Left ventricle myocardium superior (tissue), 1 donor: ENCODE data around the gene NXN. TPM values are rescaled to one million over a fixed set of nuclear protein-coding genes. Genes with fewer than 3 reads are reported as not detected.
"Not testable (repeated sequence)": the region's sequence is repeated elsewhere in the genome, so short reads cannot be mapped to it uniquely, and the experiment has no call there.

ENCODE experiments used
- ATAC-seq: fragments of 200-7000 bp; cut with Tn5 transposase; one replicate; pipeline ENCODE4 v1.9.1; 2020; ENCODE audit warnings: mild to moderate bottlenecking, moderate library complexity
- DNase-seq: peaks from one replicate; pipeline ENCODE4 v3.0.0-alpha.2; 2020
- intact Hi-C: fragments of 100-400 bp; cut with micrococcal nuclease; formaldehyde crosslinking; loops from one replicate; pipeline ENCODE4 v1.11.0; 2022
- total RNA-seq: library from RNA; stranded (reverse); fragmentation: NEBNext Ultra II Directional; extraction: Animal tissue kit (Norgen Biotek cat#: 25700); gene quantifications from one replicate; pipeline ENCODE4 v1.2.1, GENCODE V29; 2021
- donor health status: DM: no; HTN: yes; CAD: no; lungs with severe emphysema.

NXN gene
- total RNA-seq, 1 donor from 2014 or later: 18.9 TPM

DNA sequence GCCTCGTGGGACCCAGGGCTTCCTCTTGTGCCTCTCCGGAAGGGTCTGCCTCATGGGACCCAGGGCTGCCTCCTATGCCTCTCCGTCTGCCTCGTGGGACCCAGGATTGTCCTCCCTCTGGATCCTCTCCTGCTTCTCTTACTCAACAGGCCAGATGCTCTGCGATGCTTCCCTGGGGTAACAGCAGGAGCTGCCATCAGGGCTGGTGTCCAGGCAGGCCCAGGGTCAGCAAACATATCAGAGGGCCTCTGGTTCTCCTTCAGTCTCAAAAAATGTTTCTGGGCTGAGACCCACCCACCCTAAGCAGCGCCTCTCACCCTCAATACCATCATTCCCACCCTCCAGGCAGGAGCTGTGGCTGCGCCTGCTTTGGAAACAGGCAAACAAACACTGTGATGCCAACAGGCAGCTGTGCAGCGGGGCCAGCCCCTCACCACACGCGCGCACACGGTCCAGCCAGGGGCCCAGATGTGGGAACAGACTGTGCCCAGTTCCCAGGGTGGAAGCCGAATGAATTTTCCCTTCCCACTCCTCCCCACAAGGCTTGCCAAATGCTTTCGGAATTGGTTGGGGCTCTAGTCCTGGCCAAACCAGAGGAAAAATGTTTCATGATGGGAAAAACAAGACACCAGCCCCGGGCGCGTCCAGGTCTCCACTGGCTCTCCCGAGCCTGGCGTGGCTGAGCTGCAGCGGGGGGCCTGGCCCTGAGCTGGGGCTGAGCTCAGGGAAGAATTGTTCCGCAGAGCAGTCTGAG, 28.6 kb upstream of the NXN start:
- intact Hi-C loops: no loop called here
- DNase-seq: peak; percentile 74
- ATAC-seq: peak; percentile 64

DNA sequence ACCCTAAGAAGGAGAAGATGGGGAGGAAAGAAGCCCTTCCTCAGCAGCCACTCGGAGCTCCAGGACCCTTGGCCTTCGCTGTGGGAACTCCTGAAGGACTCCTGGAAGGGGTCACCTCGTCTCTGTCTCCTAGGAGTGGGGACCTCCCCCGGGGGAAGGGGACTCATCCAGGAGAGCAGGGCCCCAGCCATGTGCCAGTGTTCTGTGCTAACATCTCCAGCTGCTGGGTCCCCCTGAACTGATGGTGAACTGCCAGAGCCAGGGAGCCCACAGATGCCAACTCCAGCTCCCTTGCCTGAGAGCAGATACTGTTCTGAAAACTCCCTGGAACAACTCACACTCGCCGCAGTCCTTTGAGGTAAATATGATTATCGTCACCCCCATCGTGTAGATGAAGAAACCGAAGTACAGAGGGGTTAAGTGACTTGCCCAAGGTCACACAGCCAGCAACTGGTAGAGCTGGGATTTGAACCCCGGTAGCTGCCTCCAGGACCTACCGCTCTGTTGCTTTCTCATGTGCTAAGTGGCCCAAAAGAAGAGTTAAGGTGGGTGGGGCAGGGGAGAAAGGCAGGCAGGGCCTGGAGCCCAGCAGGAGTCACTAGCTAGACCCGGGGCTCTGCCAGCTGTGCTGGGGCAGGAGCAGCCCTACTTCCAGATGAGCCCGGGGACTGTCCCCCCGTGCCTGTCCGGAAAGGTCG, 27.9 kb upstream of the NXN start:
- peak; percentile 11 for ATAC-seq
- intact Hi-C loops: no loop called here
- DNase-seq: peak; percentile 33

DNA sequence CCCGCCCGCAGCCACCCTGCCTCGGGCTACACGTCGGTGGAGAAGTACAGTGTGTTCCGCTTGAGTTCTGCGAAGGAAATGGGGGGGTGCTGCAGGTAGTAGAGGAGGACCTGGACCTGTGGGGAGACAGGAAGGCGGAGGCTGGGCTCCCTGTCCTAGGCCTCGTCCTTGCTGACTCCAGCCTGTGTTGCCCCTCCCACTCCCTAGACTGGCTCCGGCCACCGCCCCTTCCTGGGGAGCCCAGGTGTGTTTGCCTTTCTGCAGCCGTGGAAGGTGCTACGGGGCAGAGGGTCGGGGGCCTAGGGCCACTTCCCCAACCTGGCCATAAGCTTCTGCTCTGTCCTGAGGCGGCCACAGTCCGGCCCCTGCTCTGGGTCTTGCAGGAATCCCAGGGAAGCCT, 26.5 kb upstream of the NXN start:
- intact Hi-C loops: no loop called here
- ATAC-seq (no peak), DNase-seq (peak; percentile 48)

DNA sequence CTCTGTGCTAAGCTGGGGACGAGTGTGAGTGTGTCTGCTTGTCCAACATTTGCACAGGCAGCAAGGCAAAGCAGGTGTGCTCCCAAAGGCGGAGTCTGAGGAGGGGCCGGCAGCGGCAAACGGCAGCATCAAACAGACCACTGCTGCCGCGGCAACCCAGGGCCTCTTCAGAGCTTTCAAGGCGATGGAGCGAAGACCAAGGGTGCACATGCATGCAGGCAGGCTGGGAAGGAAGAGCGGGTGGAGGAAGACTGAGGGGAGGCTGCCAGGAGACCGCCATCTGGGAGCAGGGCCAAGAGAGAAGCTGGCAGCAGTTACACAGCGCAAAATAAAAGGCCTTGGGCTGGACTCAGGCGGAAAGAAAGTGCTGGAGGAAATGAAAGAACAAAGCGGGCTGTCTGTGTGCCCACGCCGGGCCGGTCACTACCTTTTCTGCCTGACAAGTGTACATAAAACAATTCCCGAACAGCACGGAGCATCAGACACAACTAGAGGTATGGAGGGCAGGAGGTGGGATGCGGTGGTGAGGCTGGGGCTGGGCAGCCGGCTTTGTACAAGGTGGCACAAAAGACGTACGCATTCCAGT, 25.9 kb upstream of the NXN start:
- DNase-seq: peak; percentile 79
- peak; percentile 42 for ATAC-seq
- intact Hi-C loops: no loop called here

DNA sequence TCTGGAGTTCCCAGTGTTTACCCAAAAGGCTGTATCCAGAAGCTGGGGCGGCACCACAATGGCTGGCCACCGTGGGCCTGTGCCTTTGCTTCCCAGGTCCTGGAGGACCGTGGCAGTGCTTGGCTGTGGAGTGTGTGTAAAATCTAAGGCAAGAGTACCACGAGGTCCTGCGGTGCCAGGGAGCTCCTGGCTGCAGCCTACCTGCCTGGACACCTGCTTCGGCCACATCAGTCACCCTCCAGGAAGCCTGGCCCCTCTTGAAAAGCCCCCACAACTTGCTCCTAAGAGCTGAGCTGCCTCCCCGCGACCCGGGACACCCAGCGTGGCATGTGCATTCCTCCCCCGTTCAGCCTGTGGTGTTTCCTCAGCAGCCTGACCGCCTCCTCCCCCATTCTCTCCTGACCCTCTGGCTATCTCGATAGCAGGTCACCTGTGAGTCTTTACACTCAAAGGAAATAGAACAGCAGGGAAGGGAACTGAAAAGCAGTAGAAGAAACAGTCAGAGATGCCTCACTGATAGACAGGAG, 25.3 kb upstream of the NXN start:
- ATAC-seq (no peak), DNase-seq (no peak)
- intact Hi-C loops: no loop called here

DNA sequence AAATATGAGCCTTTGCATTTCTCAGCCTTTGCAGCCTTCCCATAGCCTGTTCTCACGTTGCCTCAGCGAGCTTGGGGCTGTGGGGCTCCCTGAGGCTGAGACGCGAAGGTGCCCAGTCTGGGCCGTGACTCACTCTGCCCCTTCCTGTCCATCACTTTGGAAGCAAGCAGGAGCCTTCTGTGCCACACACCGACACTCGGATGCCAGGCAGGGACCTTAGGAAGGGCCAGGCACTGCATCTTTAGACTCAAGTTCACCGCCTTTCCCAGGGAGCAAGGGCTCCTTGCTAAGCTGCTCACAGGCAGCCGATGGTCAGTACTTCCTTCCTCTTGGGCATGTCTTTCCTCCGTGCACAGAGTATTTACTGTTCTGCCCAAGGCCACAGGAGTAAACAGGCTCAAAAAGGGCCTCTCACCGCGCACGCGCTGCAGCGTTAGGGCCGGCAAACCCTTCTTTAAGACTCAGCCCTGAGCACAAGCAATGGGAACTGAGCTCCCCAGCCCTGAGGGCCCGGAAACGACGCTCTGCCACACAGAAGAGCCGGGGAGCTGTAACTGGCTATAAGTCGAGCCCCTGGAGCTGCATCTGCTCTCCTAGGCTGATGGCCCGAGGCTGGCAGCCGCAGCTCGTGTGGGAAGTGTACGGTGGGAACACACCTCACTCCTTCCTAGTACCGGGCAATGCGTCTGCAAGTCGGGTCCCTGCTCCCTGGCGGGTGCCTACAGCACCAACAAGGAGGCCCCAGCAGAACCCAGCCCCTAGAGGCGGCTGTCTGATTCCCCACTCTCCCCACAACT, 24.6 kb upstream of the NXN start:
- DNase-seq: peak; percentile 31
- no peak for ATAC-seq
- intact Hi-C loops: no loop called here

DNA sequence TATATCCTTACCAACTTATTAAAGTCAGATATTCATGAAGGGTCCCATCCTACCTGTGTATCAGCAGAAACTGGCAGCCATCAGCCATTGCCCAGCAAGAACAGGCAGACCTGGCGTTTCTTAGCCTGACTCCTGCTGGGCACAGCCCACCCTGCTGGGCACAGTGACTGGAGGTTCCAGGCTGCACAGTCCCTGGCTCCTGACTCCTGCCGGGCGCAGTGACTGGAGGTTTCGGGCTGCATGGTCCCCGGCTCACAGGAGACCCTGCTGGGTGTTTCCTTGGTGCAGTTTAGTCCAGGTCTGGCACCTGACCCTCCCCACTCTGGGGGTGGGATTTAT, 24.0 kb upstream of the NXN start:
- intact Hi-C loops: no loop called here
- DNase-seq (no peak), ATAC-seq (no peak)

DNA sequence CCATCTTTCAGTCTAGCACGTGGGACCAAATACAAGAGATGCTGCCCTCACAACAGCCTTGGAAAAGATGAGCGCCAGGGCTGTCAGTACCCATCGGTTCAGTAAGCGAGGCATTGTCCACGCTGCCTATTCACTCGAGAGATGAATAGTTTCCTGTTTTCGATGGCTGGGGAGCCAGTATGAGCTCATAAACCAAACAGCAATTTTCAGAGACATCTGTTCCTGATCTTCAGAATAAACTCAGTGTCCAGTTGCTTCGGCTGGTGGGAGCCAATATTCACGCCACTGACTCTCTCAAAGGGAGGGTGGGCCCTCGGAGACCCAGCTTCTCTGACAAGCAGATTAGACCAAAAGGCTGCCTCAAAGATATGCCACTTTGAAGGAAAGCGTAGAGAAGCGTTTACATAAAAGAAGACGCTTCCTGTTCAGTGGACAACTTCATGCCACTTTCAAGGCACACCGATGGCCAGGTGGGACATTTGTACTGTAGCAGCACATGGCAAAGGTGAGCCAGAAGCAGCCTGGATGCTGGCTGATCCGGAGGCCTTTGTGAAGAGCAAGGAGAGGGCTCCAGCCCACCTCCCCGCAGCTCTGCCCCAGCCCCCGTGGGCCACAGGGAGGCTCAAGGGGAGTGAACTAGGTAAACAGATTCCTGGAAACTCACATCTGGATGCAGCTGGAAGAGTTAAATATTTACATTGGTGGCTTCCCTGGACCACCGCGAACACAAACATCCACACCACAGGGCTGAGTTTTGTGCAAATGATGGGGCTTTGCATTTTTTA, 23.4 kb upstream of the NXN start:
- DNase-seq (peak; percentile 46), ATAC-seq (peak; percentile 32)
- intact Hi-C loops: no loop called here

DNA sequence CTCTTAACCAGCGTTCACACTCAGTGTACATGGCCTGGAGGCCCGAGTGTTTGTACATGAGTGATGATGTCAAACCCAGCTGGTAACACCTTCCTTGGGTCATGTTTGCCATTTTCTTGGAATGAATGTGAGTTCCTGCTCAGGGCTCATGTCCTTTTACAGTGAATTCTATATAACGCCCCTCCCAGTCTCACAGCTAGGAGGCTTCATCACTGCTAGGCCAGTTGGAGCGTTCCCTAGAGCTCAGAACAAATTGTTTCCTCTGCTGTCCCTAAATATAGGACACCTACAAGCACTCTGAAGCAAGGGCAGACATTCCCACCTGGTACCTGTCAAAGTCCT, 22.8 kb upstream of the NXN start:
- DNase-seq: no peak
- intact Hi-C loops: no loop called here
- ATAC-seq: peak; percentile 43

DNA sequence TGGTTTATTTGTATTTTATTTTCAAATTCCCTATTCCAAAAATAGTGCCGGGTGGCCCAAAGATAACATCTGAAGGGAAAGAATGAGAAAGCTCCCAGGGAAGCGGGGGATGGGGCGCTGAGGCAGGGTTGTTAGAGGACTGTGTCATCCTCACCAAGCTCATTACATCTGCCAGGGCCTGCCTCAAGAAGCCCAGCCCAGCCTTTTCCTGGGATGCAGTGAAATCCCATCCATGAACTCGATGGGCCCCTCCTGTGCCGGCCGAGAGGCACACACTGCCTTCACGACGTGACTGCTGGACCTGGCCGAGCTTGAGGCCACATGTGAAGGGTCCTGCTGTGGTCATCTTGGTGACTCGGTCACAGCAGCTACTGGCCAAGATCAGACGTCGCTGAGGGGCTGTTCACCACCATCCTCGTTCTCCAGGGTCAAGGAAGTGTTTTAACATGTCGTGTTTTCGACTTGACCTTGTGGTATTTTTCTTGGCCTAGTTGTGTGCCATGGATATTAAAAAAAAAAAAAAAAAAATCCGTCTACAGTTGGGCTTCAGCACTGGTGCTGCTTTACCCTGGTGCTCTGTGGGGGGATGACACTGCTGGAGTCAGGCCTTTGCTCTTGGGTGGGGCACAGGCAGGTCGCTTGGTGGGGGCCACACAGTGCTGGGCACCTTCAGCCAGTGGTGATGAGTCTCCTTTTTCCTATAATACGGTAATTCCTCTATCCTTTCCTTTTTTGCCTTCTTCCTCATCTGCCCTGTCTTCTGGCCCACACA, 22.2 kb upstream of the NXN start:
- peak; percentile 47 for DNase-seq
- intact Hi-C loops: no loop called here

DNA sequence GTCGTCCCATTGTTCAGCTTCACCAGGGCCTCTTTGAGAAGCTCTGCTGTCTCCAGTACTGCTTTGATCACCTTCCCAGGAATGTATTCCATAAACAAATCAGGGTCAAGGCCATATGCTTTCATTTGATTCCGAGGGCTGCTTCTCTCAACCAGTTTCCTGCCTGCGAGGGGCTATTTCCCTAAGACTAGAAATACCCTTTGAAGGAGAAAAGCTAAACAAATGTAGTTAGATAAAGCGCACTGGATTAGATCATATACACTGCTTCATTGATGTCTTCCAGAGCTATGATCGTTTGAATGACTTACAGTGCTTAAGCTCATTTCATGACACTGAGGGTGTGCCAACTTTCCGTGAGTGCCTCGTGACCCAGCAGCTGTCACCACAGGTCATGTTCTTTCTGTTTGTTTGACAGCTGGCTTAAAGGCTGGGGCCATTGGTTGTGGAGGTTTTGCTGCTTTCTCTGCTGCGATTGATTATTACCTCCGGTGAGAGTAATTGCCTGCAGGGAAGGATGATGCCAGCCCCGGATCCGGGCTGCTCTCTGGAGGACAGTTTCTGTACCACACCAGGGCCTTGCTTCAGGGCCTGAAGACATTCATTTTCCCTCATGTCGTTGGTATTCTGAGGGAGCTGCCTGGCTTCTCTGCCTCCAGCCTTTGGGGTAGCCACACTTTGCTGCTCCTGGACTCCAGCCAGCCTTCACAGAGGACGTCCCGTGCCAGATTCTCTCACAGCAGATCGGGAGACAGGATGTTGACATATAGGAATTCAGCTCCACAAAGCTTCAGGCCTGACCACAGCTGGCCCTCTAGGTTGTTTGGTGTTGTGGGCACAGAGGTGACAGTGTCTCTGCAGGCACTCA, 21.3 kb upstream of the NXN start:
- ATAC-seq: peak; percentile 9
- DNase-seq: peak; percentile 67
- intact Hi-C loops: no loop called here

More for the DNA sequence above, 22.2 kb upstream of the NXN start:
- peak; percentile 0 for ATAC-seq

DNA sequence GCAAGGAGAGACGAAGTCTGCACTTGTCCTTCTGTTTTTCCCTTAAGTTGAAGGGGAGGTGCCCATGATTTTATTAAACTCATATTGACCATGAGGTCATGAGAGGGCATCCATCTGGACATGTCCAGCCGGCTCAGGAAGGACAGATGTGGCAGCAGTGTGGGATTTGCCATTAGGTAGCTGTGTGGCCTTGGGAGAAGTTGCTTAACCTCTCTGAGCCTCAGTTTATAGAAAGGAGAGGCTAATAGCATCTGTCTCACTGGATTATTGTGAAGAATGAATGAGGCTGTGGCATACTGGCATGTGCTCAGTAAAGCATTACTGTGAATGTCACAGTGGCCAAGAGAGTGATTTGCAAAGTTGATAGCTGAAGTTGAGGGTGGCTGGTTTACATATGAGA, 18.5 kb upstream of the NXN start:
- intact Hi-C loops: no loop called here
- ATAC-seq (no peak), DNase-seq (no peak)

DNA sequence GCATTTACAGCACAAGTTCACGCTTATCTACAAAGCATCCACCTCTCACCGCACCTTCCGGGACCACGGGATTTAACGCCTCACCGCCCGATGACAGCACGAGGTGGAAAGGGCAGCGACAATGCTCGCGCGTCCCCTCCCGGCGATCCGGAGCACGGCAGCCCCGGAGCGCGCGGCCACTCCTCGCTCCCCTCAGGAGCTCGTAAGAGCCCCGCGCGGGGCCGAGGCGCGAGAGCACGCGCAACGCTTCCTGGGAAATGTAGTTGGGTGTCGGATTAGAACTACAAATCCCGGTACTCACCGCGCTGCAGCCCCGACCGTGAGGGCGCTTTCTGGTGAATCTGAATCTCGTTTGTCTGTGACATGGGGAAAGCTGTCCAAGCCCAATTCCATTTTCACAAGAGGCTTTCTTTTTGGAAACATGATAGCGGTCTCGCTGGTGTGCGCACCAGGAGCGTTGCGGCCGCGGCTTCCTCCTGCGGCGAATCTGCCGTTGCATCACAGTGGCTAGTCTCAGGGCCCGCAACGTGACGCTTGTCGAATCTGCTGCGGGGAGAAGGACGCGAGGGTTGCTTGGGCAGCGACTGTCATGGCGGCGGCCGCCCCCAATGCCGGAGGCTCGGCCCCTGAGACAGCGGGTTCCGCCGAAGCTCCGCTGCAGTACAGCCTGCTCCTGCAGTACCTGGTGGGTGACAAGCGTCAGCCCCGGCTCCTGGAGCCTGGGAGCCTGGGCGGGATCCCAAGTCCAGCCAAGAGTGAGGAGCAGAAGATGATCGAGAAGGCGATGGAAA, 17.2 kb upstream of the NXN start, which contains the start of gene TIMM22:
Gene TIMM22, plus strand, starts transcription at position 576 of the 791 bp plus-strand sequence. Its CDS starts 14 bp downstream, at position 590.
- intact Hi-C loops: no loop called here
- peak; percentile 95 for DNase-seq
- peak; percentile 92 for ATAC-seq

DNA sequence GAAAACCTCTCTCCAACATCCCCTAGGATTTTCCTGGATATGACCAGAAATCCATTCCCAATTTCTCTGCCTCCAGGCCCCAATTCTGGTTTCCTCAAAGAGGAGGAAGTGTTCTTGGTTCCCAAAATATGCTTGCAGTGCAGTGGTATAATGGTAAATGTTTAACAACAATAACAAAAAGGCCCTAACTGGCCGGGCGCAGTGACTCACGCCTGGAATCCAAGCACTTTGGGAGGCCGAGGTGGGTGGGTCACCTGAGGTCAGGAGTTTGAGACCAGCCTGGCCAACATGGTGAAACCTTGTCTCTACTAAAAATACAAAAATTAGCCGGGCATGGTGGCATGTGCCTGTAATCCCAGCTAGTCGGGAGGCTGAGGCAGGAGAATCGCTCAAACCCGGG, 15.7 kb upstream of the NXN start:
- intact Hi-C loops, DNase-seq, ATAC-seq: not testable (repeated sequence)

DNA sequence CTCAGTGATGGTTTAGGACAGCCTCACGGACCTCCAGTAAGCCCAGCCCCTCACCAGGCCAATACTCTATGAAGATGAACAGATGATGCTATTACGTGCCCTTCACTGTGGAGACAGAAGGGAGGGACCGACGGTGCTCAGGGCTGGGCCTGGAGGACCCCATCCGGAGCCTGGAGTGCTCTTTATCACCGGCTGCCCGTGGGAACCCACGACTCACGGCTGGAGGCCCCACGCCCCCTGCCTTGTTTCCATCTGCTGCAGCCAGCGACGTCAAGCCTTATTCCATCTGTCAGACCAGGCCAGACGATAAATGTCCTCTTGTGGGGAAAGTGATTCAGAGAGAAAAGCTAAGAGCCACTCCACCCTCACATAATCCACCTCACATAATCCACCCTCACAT, 13.4 kb upstream of the NXN start:
- intact Hi-C loops: no loop called here
- ATAC-seq (no peak), DNase-seq (no peak)

DNA sequence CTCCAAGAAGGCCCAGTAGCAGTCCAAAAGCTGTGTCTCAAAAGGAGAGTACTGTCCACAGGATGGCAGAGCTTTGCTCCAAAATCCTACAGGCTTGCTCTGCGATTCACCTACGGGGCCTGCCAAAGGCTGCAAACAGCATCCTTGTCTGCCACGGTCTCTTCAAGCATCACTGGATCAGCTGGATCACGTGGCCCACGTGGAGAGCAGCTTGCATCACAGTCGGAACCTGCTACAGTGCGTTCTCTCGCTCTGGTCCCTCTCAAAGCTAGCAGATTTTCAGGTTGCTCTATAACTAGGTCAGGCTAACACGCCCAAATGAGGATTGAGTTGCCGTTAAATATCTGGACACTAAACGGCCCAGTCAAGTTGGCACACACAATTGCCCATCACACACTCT, 9.0 kb upstream of the NXN start:
- DNase-seq (no peak), ATAC-seq (no peak)
- intact Hi-C loops: no loop called here
